GM18870 (cell line): ENCODE results near the gene PHACTR1.
A peak's percentile ranks its signal among the peaks of the same experiment; 100 is the strongest.
"Not testable (repeated sequence)": the region's sequence is repeated elsewhere in the genome, so short reads cannot be mapped to it uniquely, and the experiment has no call there.

ENCODE experiments used
- ATAC-seq: cut with Tn5 transposase; IDR thresholded peaks from one replicate; pipeline ENCODE4 v1.9.1; 2021; ENCODE audit warnings: moderate library complexity; ENCODE audit not compliant: unreplicated experiment

Gene PHACTR1

DNA sequence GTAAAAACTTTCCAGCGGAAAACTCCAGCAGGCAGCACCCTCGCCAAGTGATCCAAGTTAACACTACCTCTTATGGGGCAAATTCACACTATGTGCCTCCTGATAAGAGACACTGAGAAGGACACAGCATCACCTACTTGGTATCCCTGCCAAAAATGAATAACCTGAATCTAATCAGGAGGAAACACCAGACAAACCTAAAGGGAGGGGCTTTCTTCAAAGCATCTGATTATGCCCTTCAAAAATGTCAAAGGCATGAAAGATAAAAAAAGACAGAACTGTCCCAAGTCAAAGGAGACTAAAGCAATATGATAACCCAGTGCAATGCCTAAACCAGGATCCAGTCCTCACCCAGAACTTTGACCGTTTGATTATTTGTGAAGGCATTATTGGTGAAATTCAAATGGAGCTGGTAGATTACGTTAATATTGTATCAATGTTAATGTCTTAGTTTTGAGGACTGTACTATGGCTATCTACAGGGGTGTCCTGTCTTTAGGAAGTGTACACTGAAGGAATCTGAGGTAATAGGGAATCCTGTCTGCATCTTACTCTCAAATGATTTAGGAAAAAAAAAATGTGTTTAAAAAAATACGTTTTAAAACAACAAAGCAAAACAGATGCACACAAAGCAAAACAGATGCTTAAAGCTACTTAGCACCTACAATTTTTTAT lies 603.5 kb downstream of the PHACTR1 start:
- ATAC-seq = no peak

DNA sequence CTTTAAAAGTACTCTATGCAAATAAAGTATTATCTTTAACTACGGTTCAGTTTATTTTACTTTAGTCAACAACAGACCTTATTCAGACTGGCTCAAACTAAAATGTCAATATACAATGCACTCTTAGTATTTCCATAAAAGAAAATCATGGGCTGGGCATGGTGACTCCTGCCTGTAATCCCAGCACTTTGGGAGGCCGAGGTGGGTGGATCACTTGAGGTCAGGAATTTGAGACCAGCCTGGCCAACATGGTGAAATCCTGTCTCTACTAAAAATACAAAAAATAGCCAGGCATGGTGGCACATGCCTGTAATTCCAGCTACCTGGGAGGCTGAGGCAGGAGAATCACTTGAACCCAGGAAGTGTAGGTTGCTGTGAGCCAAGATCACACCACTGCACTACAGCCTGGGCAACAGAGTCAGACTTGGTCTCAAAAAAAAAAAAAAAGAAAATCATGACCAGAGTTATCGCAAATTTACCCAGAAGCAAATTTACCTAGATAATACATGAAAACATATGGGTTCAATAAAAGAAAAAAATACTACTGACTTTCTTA lies 609.5 kb downstream of the PHACTR1 start:
- ATAC-seq = not testable (repeated sequence)

DNA sequence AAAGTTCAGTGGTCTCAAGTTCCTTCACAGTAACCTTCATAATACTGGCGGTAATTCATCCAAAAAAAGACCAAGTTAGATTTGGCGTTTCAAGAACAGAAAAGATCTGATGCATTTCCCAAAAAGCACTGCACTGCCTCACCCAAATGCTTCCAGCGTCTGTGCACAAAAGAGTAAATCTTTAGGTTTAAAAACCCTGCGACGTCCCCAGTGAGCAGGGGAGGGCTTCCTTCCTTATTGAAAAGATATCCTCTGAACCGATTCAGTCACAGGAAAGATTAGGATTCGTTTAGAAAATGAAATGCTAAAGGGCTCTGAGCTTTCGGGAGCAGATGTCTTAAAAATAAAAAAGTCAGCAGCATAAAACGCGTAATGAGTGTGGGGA lies 611.1 kb downstream of the PHACTR1 start:
- ATAC-seq = no peak

DNA sequence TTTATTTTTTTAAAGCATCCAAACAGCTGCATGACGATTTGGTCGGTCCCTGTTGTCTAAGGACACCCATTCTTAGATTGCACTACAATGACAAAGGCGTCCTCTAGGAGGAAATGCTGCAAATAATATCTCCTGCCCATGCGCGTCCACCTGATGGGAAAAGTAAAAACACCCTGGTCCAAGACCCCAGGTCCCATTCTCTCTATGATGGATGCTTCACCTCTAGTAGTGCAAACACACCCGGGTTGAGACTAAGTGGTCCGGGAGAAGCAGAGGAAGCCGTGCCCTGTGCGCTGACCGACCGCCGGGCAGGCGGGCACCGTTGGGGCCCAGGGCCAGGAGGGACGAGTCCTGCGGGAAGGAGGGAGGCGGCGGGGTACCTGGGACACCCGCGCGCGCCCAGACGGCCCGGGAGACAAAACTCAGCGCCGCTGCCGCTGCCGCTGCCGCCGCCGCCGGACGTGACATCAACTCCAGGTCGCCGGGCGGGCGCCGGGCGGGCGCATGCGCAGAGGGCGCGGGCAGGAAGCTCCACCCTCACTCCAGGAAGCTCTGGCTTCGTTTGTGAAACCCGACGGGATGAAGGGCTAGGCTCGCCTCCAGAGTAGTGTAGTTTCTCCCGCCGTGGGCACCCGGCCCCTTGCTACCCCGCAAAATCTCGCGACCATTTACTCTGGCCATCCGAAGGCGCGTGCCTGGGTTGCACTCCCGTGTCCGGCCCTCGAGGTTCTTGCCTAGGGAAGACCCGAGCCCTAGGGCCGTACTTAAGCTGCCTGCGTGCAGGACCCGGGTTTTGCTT lies 611.7 kb downstream of the PHACTR1 start, which contains the start of gene TBC1D7:
Gene TBC1D7 (minus strand): TSS at position 462 of the 799 bp plus-strand sequence. CDS start 1,639 bp downstream, outside the sequence.
- ATAC-seq = peak; percentile 66

DNA sequence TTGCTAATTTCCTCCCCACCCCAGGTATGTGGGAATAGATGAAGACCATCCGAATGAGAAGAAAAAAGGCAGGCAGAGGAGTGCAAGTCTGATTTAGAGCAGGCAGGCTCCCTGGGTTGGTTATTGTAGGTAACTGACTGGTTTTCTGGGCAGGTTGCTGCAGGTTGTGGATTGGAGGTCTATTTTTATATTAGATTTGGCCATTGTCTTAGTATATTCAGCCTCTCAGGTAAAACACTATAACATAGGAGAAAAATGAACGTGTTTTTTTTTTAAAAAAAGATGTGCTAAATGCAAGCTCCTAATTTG lies 612.3 kb downstream of the PHACTR1 start:
- no peak for ATAC-seq

DNA sequence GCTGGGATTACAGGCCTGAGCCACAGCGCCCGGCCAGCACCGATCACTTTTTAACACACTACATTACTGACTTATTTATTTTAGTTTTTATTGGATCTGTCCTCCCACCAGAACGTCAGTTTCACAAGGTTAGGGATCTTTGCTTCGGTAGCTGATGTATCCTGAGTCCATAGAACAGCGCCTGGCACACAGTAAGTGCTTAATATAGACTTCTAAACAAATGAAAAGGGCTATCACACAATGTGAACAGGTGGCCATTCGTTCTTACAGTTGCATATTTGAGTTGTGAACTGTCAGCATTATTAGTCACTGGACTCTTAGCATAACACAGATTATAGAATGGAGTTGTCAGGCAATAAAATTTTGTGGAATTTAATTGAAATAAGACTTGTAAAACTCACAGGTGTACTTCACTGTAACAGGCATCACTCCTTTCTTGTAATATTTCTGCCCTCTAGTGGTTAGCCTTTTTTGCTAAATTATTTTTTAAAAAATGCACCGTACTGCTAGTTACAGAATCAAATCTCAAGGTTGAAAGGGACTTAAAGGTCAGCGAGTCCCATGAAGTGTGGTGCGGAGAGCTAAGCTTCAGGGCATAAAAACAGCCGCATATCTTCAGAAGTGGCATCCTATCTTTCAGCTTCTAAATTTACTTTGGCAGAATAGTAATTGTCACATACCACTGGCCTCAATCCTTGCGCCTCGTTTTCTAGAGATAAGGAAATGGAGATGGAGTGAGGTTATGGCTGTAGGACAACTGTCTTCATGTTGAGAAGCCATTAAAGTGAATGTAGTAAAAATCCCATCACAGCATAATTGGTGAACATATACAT lies 615.2 kb downstream of the PHACTR1 start:
- no peak for ATAC-seq

DNA sequence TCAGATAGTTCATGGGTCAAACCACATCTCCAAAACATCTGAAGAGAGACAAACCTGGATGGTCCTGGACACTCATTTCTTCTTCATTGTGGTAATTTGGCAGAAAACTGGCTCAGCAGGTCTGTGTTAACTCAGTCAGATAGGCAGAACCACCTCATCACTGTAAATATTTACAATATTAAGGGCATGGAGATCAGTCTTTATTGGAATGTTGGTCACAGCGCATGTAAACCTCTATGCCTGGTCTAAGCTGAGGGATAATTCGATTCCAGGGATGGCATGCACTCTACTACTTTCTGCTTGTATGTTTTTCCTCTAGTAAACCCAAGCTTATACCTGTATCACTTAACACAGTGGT lies 615.8 kb downstream of the PHACTR1 start:
- ATAC-seq = no peak

DNA sequence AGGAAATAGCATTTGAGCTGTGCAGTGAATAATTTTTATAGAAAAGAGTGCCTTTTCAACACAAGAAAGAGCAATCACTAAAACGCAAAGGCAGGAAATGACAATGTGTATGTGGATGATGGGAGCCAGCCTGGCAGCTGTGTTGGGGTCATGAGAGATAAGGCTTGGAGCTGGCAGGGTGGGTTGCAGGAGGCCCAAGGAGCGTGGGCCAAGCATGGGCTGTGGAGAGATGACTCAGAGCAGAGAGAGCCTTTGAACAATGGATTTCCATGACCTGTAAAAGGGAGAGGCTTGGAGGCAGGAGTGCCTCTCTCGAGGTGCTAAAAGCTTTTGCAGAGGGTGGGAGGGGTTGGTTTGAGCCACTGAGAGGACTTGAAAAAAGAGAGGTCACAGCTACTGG lies 618.4 kb downstream of the PHACTR1 start:
- ATAC-seq = no peak

DNA sequence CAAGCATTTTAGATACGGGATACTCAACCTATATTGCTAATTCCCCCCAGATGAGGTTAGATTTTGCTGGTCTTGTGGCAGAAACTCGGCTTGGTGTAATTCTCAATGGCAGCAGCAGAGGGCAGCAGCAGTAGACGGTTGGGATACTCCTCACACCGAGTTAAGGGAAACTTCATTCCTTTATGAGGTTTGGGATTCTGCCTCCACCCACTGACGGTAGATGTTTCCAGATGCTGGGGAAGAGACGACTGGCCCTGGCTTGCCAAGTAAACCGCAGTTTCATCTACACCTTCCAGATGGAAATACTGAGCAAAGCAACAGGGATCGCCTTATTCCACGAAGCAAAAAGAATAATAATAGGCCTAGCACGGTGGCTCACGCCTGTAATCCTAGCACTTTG lies 620.0 kb downstream of the PHACTR1 start:
- ATAC-seq = no peak

DNA sequence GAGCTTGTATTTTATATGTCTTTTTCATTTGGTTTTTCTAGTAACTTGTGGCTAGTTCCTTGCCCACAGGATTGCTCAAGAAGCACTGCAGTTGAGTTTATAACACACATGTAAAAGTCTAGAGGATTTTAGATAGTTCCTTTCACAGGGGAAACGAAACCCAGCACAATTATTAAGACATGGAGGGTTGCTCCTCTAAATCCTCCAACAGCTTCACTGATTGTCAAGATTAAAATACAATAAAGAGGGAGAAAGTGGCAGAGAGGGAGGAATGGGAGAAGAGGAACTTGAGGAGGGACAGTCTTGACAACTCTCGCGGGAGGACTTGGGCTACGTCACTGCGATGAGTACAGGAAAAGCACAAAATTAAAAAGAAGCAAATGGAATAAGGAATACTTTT lies 621.5 kb downstream of the PHACTR1 start:
- ATAC-seq = no peak
